ENCODE data around the gene ZNF837. TPM values are rescaled to one million over a fixed set of nuclear protein-coding genes. Genes with fewer than 3 reads are reported as not detected.
"Not testable (repeated sequence)": the region's sequence is repeated elsewhere in the genome, so short reads cannot be mapped to it uniquely, and the experiment has no call there.

ZNF837 gene
- total RNA-seq, 2 donors from 2014 or later, result 1.8 to 2.6 TPM

- no peaks in the 10 kb centered on the region for H3K27me3 ChIP-seq
- peak overlapping the region; percentile 80 for H3K4me3 ChIP-seq
- H3K4me1 ChIP-seq, result peaks cover 4% of the 10 kb centered on the region
- no peak for DNase-seq
- no peak for TF ChIP-seq CTCF (IDR thresholded peaks at IDR 0.05)
- peak overlapping the region; percentile 46 to 89 for H3K9ac ChIP-seq (ENCODE audit: low read depth in 2 of 2, low read length in 2 of 2)
- intact Hi-C loops (cut with DNase I), result loop anchor here (2.0 kb wide), 1 partner anchor 19 kb away; the partner anchor contains the start of gene ZNF497
- H3K9me3 ChIP-seq, result no peaks in the 10 kb centered on the region
- H3K27ac ChIP-seq, result peak overlapping the region; percentile 88
- H3K36me3 ChIP-seq, result no peaks in the 10 kb centered on the region
These were observed 806 bp upstream of the ZNF837 start for GRCh38 chr19:58381460-58382212.

- no peak for DNase-seq
- intact Hi-C loops (cut with DNase I), result loop anchor here (2.0 kb wide), 1 partner anchor 17 kb away; the partner anchor contains the start of gene ZNF497
- H3K36me3 ChIP-seq, result no peaks in the 10 kb centered on the region
- H3K9ac ChIP-seq (ENCODE audit: low read depth in 2 of 2, low read length in 2 of 2), result peak overlapping the region; percentile 81 to 89
- H3K9me3 ChIP-seq, result no peaks in the 10 kb centered on the region
- H3K4me1 ChIP-seq, result peaks cover 4% of the 10 kb centered on the region
- peak overlapping the region; percentile 88 for H3K27ac ChIP-seq
- no peak for TF ChIP-seq CTCF (IDR thresholded peaks at IDR 0.05)
- no peaks in the 10 kb centered on the region for H3K27me3 ChIP-seq
- H3K4me3 ChIP-seq, result peak overlapping the region; percentile 80
These were observed 681 bp downstream of the ZNF837 start for GRCh38 chr19:58380037-58380661.

GRCh38 chr19:58379246-58379645 lies 1.6 kb downstream of the ZNF837 start:
- Histone ChIP-seq H3K9ac (ENCODE audit: low read depth in 2 of 2, low read length in 2 of 2) (no peak overlapping the region), H3K4me3 (no peak overlapping the region), H3K27ac (no peak overlapping the region), H3K4me1 (peaks cover 4% of the 10 kb centered on the region), H3K36me3 (no peaks in the 10 kb centered on the region), H3K9me3 (no peaks in the 10 kb centered on the region), H3K27me3 (no peaks in the 10 kb centered on the region)
- no peak for DNase-seq
- intact Hi-C loops (cut with DNase I), result no loop called here
- TF ChIP-seq CTCF (IDR thresholded peaks at IDR 0.05), result no peak

GRCh38 chr19:58376724-58377123 lies 4.1 kb downstream of the ZNF837 start:
- H3K27me3 ChIP-seq; H3K9me3 ChIP-seq; H3K27ac ChIP-seq; H3K9ac ChIP-seq (ENCODE audit: low read depth in 2 of 2, low read length in 2 of 2); H3K4me3 ChIP-seq; H3K36me3 ChIP-seq; DNase-seq; intact Hi-C loops (cut with DNase I); H3K4me1 ChIP-seq: not testable (repeated sequence)

- no peak for TF ChIP-seq CTCF (IDR thresholded peaks at IDR 0.05)
- Histone ChIP-seq H3K27ac (no peak overlapping the region), H3K4me1 (peaks cover under 1% of the 10 kb centered on the region), H3K27me3 (no peaks in the 10 kb centered on the region), H3K36me3 (no peaks in the 10 kb centered on the region), H3K9ac (ENCODE audit: low read depth in 2 of 2, low read length in 2 of 2) (no peak overlapping the region), H3K9me3 (no peaks in the 10 kb centered on the region), H3K4me3 (no peak overlapping the region)
- intact Hi-C loops (cut with DNase I), result no loop called here
- no peak for DNase-seq
These were observed 6.6 kb downstream of the ZNF837 start for GRCh38 chr19:58374200-58374599.

Data from colonic mucosa (tissue), 4 donors.